NCI-H128 (cell line): ENCODE results near the gene GBGT1.

Experiments
- DNase-seq: peaks from one replicate; lab custom pipeline; 2025; ENCODE audit not compliant: unreplicated experiment; lab: John Stamatoyannopoulos, UW

Gene GBGT1

DNA sequence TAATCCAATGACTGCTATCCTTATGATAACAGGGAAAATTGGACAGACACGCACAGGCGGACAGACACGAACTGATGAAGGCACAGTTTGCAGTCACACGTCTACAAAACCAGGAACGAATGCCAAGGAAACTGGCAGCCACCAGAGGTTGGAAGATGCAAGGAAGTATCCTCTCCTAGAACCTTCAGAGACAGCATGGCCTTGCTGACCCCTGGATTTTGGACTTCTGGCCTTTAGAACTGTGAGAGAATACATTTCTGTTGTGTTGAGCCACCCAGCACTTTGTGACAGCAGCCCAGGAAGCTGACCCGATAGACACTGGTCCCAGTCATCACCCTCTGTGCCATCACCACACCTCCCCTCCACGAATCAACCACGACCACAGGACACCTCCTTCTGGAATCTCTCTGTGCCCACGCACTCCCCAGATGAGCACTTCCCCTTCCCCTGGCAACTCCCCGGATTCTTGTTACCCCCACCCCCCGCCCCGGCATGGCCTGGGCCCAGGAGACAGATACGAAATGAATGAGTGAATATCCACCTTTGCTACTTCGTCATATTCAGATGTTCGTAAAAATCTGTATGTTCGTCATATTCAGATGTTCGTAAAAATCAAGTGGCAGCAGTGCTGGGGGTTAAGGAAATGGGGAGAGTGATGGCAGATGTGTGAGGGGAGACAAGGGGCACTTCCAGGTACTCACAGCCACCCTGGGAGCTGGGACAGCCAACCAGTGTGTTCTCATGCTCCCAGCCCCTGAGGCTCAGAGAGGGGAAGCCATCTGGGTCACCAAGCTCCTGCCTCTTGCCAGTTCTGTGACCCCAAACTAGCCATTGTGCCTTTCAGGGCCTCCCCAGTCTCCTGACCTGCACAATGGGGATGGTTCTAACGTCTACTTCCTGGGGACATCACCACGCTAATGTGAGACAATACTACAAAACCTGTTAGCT lies 18.5 kb downstream of the GBGT1 start:
- DNase-seq = no peak

DNA sequence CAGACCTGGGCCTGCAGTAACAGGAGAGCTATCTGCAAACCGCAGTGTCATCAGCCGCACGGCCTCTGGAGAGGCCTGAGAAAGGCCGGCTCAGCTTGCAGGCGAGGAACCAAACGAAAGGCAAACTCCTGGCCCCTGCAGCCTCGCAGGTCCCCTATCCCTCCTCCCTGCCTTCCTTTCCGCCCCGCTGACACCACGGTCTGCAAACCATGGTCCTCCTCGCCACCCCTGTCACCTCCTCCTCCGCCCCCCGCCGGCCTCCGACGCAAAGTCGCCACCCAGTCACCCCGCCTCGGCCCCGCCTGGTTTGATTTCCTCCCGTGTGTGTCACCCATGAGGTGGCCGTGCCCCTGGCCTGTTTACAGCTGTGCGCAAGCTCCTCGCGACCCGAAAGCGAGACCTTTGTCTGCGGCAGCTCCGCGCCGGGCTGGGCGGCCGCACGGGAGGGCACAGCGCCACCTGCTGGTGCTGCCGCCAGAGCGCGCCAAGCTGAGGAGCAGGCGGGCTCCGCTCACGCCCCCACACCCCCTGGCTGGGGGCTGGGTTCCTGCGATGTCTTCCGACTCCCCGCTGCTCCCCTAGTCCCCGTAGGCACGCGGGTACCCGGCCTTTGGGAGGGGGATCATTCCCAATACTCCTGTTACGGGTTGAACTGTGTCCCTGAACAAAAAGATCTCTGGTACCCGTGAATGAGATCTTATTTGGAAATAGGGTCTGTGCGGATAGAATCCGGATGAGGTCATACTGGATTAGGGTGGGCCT lies 19.4 kb downstream of the GBGT1 start:
- DNase-seq = peak; percentile 34

DNA sequence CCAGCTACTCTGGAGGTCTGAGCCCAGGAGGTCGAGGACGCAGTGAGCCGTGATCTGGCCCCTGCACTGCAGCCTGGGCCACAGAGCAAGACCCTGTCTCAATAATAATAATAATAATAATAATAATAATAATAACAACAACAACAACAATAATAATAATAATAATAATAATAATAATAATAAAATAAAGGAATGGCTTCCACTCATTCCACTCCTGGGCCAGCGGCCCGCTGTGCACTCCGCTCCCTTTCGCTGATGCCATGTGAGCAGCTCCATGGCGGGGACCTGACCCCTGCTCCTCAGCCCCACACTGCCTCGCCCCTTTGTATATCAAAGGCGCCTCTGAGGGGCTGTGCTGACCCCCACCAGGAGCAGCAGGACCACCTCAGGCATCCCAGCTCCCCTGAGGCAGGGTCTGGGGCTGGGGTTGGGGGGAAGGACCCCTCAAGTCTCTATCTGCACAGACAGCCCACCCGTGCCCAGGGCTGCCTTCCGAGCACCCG lies 20.0 kb downstream of the GBGT1 start:
- DNase-seq = no peak

DNA sequence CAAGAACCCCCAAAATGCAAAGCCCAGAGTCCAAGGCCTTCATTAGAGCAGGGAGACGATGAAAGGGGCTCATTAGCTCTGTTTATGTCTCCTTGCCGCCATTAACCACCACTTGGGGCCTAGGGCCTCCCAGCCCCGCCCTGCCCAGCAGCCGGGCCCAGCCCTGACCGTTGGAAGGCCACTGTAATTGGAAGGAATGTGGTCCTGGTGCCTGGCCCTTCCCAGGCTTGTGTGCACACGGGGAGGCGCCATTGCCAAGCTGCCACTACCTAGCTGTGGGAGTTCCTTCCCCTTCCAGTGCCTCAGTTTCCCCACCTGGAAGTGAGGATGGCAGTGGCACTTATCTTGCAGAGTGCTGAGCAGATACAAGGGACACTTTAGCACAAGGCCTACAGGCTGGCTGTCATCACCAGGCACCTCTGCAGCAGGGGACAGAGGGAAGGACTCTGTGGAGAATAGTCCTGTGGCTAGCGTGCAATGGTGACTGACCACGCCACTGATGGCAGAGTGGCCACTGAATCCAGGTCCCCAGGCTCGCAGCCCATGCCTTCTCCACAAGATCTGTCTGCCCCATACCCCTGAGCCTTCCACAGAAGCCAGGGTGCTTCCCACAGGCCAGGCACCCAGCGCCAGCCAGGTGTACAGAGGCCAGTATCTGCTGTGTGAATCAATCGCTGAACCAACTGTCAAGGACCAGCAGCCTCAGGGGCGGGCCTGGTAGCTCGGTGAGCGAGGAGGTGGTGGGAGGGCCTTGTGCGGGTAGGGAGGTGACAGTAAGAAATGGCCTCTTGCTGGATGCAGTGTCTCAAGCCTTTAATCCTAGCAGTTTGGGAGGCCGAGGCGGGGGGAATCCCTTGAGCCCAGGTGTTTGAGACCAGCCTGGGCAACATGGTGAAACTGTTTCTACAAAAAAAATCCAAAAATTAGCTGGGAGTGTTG lies 20.8 kb downstream of the GBGT1 start:
- no peak for DNase-seq

DNA sequence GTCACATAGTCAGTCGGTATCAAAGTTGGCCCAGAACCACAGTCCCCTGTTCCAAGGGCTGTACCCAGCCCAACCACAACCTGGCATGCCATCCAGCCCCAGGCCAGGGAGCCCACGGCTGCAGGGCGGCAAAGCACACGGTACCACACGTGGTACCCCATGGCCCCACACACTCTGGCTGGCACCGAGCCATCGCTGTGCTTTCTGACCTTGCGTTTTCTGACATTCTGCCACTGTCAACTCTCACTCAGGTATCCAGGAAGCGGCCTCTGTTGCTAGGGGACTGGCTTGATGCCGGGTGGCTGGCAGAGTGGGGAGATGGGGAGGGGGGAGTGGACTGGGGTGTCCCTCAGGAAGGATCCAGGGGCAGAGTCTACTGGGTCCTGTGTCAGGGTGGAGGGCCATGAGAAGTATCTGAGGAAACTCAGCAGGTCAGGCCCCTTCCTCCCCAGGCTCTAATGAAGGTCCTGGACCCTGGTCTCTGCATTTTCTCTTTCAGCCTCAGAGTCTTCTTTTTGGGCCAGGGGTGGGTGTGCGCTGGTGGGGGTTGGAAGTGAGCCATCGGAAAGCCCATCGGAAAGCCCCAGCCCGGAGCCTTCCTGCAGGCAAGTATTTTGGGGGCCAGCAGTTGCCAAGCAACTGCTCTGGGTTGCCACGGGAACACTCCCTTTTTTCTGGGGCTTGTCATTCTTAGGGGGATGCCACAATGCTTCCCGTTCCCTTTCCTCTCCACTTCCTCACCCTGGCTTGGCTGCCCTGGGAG lies 21.7 kb downstream of the GBGT1 start:
- DNase-seq = no peak

DNA sequence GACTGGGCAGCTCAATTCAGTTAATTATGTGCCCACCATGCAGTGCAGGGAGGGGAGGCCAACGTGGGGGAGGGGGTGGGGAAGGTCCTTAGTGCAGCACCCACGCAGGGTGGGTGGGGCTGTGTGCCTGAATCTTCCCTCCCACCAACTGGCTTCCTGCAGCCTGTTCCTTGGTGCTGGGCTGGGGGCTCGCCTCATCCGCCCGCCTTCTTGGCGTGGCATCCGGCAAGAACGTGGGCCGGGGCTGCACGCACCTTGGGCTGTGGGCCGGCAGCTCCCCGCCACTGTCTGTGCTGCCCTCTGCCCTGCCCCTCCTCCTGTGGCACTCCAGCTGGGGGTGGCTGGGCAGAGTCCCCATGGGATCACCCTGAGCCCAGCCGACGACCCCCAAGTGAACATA lies 23.1 kb downstream of the GBGT1 start:
- no peak for DNase-seq

DNA sequence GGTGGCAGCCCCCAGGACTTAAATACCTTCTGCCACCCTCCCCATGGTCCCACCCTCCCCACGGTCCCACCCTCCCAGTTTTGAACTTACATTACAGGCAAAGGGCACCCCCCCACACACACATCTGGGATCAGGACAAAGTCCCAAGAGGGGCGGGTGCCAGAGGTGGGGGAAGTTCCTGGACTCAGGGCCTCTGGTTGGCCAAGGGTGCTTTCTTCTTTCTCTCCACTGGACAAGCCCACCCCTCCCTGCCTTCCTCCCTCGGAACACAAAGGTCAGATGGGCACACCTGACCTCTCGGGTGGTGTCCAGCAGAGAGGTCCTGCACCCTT lies 23.6 kb downstream of the GBGT1 start:
- DNase-seq = no peak

DNA sequence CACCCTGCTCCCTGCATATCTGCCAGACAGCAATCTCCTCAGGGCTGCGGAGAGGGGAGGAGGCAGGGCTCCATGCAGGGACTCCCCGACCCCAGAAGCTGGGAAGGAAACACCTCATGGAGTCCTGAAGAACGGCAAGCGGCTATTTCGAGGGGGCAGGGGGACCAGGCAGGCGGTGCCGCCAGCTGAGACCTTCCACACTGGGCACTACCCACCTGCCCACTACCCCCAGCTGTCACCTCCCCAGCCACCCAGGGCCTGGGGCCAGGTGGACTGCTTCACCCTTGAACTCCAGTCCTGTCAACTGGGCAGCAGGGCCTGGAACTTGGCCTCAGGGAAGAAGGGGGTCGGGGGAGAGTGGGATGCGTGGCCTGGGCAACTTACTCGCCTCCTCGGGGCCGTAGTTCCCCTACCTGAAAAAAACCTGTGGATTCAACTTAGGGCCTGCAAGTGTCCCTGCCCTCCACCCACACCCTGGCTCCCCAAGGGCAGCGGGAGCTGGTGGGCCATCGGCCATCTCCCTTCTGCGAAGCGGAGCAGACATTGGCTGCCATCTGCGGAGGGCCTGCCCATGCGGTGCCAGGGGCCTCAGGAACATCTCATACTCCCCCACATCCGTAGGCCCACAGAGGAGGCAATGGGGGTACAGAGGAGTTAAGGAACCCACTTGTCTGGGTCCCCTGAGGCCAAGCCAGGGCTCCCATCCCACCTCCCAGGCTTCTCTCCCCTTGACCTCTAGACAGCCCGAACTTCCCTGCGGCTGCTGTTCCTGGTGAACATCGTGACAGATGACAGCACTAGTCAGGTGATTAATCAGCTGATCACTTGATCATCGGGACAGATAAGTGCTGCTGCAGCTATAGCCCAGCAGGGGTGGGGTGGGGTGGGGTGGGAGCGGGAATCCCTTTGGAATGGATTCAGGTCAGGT lies 24.2 kb downstream of the GBGT1 start:
- no peak for DNase-seq

DNA sequence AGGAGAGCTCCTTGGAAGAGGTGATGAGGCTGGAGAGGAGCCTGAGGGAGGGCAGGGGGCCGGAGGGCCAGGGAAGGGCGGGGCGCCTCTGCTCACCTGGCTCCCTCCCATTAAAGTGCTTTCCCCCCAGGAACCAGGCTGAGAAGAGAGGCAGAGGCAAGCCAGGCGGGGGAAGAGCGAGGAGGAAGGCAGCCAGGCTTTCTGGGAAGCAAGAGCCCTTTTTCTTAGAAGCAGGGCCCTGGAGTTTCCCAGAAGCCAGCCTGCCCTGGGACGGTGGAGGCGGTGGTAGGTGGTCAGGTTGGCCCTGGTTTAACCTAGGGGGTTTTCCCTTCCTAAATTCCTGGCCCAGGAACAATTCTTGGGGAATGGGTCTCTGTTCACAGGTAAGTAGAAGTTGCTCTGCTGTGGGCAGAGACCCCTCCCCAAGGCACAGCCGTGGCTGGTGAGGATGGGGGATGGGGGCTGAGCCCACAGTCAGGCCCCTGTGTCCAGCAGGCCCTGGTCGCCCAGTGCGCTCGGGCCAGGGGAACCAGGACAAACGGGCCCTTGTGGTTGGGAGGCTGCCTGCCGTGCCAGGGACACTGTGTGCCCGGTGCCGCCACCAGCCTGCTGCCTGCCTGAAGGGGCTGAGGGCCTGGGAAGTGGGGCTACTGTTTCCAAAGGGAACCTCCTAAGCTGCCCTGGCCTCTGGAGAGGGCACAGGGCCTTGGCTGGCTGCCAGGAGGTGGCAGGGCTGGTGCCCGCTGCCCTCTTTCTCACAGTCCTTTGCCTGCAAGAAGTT lies 26.1 kb downstream of the GBGT1 start:
- no peak for DNase-seq

DNA sequence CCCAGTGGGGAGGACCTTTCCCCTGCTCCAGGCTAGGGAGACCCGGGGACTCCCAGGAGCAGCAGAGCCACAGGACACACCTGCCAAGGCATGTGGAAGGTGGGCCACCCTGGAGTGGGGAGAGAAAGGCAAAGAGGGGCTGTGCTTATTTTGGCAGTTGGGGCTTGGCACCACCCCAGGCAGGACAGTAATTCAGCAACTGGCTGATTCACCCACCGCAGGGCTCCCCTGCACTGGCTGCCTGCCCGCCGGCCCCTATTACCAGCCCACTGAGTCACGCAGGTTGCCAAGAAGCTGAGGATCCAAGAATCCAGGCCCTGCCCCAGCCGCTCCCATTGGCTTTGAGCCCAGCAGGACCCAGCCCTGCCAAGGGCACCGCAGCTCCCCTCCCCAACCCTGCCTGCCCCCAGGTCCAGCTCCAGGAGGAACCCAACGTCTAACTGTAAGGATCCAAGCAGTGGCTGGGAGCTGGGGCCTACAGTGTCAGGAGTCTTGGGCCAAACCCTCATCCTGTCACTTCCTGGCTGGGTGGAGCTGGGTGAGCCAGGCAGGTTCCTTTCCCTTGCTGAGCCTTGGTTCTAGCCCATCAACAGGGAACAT lies 28.5 kb downstream of the GBGT1 start:
- no peak for DNase-seq

DNA sequence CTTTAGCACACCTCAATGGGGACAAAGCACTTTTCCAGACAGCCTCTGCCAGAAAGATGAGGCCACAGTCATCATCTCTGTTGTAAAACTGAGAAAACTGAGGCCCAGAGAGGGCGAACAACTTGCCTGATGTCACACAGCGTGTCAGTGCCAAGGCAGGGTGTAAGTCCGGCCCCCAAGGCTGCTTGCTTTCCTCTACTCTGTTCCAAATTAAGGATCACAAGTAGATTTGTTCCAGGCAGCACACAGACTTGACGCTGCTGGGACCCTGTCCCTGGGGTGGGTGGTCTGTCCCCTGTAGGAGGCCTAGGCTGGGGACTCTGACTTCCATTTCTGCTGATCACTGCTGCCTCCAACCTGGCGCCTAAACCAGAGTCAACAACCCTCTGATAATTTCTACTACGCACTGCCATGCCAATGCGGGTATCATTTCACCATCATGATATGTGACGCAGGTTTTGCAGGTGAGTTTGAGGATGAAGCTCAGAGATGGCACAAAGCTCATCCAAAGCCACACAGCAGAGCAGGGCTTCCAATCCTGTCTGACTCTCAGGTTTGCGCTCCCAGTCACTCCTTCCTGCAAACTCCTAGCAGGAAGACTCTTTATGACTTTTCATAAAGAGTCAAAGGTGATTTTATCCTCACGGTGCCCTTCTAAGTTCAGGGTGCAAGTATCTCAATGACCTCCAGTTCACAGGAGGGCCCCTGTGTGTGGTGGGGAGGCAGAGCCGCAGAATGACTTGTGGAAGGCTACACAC lies 29.1 kb downstream of the GBGT1 start:
- DNase-seq = no peak

DNA sequence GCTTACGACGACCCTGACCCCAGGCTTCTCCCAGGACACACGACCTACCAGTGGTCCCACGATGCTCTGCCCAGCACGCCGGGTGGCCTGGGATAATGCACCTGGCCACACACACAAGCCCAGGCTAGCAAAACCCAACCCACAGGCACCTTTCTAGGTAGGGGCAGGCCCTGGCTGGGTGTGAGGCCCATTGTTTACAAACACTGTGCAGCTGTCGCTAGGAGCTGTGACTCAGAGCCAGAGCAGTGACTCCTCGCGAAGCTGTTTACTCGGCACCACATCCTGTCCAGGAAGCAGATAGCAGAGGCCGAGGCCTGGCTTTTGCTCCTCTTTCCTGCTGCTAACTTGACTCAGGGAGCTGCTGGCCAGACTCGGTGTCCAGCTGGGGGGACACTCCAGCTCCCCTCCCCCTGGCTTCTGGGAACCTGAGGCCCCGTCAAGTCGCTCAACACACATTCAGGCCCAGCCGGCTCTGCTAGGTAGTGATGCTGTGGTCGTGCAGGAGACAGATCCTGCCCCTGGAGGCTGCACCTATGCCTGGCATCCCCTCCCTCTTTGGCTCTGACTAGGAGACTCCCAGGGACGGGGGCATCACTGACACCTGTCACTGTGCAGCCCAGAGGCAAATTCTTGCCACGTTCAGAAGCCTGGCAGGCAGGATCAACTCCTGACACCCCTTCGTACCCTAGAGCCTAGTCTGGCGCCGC lies 29.9 kb downstream of the GBGT1 start:
- peak; percentile 36 for DNase-seq

DNA sequence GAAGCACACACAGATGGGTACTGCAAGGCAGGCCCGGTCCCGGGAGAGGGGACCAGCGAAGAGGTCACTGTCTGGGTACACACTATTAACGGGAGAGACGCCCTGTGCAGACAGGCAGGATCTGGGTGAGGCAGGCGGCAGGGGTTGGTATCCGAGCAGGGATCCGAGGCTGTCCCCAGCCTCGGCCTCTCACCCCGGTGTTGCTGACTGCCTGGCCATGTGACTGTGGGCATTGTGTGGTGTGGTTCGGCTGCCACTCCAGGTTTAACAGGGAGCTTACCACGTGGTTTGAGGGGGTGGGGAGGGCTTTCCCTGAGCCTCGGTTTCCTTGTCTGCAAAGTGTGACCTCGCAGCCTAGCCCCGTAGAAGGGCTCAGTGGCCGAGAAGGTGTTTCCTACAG lies 31.5 kb downstream of the GBGT1 start:
- no peak for DNase-seq

DNA sequence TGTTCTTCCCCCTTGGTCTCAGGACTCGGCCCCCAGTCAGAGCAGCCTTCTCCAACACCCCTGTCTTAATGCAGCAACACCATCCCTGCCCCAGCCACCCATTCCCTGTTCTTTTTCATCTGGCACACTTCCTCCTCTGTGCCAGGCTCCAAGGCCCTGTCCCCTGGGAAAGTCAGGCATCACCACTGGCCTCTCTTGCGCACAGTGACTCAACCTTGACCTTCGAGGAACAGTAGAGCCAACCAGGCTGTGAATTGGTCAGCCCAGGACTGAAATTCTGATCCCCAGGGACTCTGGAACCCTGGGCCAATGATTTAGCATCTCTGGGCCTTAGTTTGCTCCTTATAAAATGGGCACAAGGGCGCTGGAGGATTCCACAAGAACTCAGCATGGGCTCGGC lies 32.2 kb downstream of the GBGT1 start:
- no peak for DNase-seq

DNA sequence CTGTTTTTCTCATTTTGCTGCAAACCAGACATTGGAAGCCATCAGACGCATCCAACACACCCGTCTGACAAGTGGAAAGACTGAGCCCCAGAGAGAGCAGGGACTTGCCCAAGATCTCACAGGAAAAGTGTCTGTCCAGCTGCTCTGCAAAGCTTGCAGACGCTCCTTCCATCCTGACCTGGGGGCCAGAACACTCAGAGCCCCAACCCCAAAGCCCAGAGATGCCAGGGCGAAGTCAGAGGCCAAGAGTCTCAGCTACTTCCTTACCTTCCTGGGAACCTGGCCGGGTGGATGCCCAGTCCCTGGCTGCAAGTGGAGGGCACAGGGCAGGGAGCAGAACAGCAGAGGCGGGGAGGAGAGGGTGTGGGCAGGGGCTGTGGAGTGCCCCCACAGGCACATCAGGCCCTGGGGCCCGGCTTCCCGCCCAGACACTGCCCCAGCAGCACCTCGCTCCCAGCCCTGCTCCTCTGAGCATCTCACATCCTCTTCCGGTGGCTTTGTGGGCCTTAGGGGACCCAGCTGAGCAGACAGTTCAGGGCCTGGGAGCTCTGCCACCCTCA lies 32.9 kb downstream of the GBGT1 start:
- no peak for DNase-seq

DNA sequence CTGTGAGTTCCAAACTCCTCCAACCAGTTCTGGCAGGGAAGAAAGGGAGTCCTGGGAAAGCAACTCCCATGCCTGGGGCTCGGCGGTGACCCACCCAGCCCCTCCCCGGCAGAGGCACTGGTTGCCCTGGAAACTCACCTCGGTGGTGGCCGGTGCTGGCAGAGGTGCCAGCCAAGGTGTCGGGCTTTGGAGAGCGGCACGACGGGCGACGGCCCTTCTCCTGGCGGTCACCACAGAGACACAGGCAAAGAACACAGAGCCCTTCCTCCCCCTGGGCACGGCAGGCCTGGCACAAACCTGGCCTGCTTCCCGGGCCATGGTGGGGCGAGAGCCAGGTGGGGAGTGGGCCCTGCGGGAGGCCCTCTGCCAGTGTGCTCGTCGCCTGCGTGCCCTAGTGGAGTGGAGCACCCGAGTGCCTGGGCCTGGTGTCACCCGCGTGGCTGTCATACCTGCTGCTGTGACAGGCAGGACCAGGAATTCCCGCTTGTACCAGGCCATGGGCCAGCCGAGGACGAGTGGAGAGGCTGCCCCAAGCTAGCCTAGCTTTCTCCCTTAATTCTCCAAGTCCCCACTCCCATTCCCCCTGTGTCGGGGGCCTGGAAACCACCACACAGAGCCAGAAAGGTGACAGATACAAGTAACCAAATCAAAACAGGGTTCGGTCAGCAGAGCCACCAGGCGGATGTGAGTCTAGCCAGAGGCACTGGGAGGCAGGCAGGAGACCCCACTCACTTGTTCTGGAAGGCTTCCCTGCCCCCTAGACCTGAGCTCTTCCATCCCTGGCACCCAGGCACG lies 34.5 kb downstream of the GBGT1 start:
- no peak for DNase-seq
